ENCODE data around the gene CDHR2.

CDHR2 gene

DNA sequence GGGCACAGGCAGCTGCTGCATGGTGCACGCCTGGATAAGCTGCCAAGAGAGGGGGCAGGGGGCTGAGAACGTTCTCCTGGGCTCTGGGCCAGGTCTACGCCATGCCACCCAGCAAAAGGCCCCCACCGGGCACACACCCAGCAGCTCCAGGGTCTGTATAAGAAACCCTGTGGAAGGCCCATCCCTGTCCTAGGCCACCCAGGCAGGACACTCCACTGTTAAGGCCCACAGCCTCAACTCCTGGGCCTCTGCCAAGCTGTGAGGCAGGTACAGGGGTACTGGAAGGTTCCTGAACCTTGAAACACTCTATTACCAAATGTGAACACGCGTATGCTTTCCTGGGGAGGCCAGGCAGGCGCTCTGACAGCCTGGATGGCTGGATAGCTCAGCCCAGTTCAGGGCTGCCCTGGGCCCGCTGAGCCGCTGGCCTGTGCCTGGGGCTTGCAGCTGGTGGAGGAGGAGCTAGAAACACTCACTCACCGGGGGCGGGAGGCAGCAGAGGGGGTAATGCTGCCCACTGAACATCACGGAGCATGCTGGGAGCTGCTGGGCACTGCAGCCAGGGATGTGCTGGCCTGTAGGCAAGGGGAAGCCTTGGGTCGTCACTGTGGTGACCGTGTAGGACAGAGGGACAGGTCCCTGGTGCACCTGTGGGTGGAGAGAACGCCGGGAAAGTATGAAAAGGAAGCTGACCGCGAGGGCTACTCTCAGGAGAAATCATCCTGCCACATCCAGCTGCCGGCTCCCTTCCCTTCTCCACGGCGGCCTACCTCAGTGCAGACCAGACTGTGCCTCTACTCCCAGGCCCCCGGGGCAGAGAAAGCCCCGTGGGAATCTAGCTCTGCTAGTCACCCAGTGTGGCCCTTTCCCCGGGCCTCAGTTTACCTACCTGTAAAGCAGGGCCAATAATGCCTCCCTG is 17.9 kb upstream of the CDHR2 start (continued):
- TF ChIP-seq, protein P1, sequence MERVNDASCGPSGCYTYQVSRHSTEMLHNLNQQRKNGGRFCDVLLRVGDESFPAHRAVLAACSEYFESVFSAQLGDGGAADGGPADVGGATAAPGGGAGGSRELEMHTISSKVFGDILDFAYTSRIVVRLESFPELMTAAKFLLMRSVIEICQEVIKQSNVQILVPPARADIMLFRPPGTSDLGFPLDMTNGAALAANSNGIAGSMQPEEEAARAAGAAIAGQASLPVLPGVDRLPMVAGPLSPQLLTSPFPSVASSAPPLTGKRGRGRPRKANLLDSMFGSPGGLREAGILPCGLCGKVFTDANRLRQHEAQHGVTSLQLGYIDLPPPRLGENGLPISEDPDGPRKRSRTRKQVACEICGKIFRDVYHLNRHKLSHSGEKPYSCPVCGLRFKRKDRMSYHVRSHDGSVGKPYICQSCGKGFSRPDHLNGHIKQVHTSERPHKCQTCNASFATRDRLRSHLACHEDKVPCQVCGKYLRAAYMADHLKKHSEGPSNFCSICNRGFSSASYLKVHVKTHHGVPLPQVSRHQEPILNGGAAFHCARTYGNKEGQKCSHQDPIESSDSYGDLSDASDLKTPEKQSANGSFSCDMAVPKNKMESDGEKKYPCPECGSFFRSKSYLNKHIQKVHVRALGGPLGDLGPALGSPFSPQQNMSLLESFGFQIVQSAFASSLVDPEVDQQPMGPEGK (tag by site-specific recombination; IDR thresholded peaks at IDR 0.05) = peak; percentile 49; the same call in 1 of the 2 replicates
- TF ChIP-seq, protein P2, sequence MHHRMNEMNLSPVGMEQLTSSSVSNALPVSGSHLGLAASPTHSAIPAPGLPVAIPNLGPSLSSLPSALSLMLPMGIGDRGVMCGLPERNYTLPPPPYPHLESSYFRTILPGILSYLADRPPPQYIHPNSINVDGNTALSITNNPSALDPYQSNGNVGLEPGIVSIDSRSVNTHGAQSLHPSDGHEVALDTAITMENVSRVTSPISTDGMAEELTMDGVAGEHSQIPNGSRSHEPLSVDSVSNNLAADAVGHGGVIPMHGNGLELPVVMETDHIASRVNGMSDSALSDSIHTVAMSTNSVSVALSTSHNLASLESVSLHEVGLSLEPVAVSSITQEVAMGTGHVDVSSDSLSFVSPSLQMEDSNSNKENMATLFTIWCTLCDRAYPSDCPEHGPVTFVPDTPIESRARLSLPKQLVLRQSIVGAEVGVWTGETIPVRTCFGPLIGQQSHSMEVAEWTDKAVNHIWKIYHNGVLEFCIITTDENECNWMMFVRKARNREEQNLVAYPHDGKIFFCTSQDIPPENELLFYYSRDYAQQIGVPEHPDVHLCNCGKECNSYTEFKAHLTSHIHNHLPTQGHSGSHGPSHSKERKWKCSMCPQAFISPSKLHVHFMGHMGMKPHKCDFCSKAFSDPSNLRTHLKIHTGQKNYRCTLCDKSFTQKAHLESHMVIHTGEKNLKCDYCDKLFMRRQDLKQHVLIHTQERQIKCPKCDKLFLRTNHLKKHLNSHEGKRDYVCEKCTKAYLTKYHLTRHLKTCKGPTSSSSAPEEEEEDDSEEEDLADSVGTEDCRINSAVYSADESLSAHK (tag by site-specific recombination; IDR thresholded peaks at IDR 0.05) = peak; percentile 89
- TF ChIP-seq WT1 (tag by site-specific recombination; IDR thresholded peaks at IDR 0.05) = no peak
- TF ChIP-seq, protein P3, sequence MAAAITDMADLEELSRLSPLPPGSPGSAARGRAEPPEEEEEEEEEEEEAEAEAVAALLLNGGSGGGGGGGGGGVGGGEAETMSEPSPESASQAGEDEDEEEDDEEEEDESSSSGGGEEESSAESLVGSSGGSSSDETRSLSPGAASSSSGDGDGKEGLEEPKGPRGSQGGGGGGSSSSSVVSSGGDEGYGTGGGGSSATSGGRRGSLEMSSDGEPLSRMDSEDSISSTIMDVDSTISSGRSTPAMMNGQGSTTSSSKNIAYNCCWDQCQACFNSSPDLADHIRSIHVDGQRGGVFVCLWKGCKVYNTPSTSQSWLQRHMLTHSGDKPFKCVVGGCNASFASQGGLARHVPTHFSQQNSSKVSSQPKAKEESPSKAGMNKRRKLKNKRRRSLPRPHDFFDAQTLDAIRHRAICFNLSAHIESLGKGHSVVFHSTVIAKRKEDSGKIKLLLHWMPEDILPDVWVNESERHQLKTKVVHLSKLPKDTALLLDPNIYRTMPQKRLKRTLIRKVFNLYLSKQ (tag by site-specific recombination; IDR thresholded peaks at IDR 0.05; ENCODE audit: borderline replicate concordance) = no peak
- 0 out of 2 replicates have a peak, but pooled peaks have one; percentile 18 for TF ChIP-seq ZBTB17 (tag by site-specific recombination; IDR thresholded peaks at IDR 0.05)
- peak; percentile 48; the same call in 1 of the 2 replicates for TF ChIP-seq GLIS2 (tag by site-specific recombination; IDR thresholded peaks at IDR 0.05)

DNA sequence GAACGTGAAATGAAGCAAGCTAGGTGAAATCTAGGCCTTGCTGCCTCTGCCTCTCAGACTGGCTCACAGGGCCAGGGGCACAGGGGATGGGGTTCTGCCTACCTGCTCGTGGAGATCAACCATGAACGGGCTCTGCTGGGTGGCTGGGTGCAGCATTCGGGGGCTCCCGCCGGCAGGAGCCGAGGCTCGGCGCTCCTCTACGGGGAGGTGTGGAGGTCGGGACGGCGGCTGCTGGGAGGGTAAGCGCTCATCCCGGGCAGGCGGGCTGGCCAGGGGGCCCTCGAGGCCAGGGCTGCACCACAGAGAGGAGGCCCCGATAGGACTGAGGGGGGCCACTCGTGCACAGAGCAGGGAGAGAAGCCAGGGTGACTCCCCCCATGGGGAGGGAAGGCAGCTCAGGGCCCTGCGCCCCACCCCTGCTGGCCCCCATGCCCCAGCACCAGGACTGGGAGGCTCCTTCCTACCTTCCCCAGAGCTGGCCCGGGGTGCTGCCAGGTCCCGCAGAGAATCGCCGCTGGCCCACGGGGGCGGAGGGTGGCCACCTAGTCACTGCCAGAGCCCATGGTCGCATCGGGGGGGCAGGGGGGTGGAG is 17.1 kb upstream of the CDHR2 start:
- H3K9me3 ChIP-seq (ENCODE audit: control insufficient read depth, insufficient read depth, low read depth, low read length) = no peaks in the 10 kb centered on the region
- ChIA-PET POLR2A (no interaction called here), CTCF (interaction anchor here (1.1 kb wide), 1 partner anchor 38 kb away, joined by 3 read pairs; no protein-coding TSS in a partner anchor)
- H3K4me1 ChIP-seq (ENCODE audit: control insufficient read depth, insufficient read depth, low read length) = 0 out of 2 replicates have a peak, but pooled peaks cover 6% of the 10 kb centered on the region
- no peak overlapping the region for H3K27ac ChIP-seq (ENCODE audit: extremely low read depth, low read depth, low read length)
- H3K4me3 ChIP-seq (ENCODE audit: low read depth, low read length) = no peak overlapping the region
- H3K36me3 ChIP-seq (ENCODE audit: control insufficient read depth in 2 of 2, insufficient read depth in 1 of 2, low read length in 2 of 2) = peaks cover 0 to 52% of the 10 kb centered on the region in 2 experiments; a peak in 1 of 3 replicates
- TF ChIP-seq, protein P4, sequence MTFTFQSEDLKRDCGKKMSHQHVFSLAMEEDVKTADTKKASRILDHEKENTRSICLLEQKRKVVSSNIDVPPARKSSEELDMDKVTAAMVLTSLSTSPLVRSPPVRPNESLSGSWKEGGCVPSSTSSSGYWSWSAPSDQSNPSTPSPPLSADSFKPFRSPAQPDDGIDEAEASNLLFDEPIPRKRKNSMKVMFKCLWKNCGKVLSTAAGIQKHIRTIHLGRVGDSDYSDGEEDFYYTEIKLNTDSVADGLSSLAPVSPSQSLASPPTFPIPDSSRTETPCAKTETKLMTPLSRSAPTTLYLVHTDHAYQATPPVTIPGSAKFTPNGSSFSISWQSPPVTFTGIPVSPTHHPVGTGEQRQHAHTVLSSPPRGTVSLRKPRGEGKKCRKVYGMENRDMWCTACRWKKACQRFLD (tag by site-specific recombination; IDR thresholded peaks at IDR 0.05) = no peak
- TF ChIP-seq ZNF114 (tag by site-specific recombination; IDR thresholded peaks at IDR 0.05) (no peak), ZNF791 (tag by site-specific recombination; IDR thresholded peaks at IDR 0.05) (no peak), ZNF473 (tag by site-specific recombination; IDR thresholded peaks at IDR 0.05) (no peak), ZNF626 (tag by site-specific recombination; IDR thresholded peaks at IDR 0.05) (no peak), ZNF792 (tag by site-specific recombination; IDR thresholded peaks at IDR 0.05) (no peak), ZNF132 (tag by site-specific recombination; IDR thresholded peaks at IDR 0.05; ENCODE audit: borderline replicate concordance) (no peak), ZFP41 (tag by site-specific recombination; IDR thresholded peaks at IDR 0.05; ENCODE audit: borderline replicate concordance) (no peak), KLF7 (tag by site-specific recombination; IDR thresholded peaks at IDR 0.05; ENCODE audit: borderline replicate concordance) (no peak), ZNF266 (tag by site-specific recombination; IDR thresholded peaks at IDR 0.05; ENCODE audit: low read depth) (no peak), ZNF747 (tag by site-specific recombination; IDR thresholded peaks at IDR 0.05) (no peak), ZNF544 (tag by site-specific recombination; IDR thresholded peaks at IDR 0.05) (no peak), ZNF670 (tag by site-specific recombination; IDR thresholded peaks at IDR 0.05; ENCODE audit: low read depth) (no peak), SCRT2 (tag by site-specific recombination; IDR thresholded peaks at IDR 0.05) (no peak), SCRT1 (tag by site-specific recombination; IDR thresholded peaks at IDR 0.05; ENCODE audit: borderline replicate concordance) (no peak)
- TF ChIP-seq, protein P5, sequence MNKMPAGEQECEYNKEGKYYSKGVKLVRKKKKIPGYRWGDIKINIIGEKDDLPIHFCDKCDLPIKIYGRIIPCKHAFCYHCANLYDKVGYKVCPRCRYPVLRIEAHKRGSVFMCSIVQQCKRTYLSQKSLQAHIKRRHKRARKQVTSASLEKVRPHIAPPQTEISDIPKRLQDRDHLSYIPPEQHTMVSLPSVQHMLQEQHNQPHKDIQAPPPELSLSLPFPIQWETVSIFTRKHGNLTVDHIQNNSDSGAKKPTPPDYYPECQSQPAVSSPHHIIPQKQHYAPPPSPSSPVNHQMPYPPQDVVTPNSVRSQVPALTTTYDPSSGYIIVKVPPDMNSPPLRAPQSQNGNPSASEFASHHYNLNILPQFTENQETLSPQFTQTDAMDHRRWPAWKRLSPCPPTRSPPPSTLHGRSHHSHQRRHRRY (tag by site-specific recombination; IDR thresholded peaks at IDR 0.05) = no peak
- TF ChIP-seq, protein P6, sequence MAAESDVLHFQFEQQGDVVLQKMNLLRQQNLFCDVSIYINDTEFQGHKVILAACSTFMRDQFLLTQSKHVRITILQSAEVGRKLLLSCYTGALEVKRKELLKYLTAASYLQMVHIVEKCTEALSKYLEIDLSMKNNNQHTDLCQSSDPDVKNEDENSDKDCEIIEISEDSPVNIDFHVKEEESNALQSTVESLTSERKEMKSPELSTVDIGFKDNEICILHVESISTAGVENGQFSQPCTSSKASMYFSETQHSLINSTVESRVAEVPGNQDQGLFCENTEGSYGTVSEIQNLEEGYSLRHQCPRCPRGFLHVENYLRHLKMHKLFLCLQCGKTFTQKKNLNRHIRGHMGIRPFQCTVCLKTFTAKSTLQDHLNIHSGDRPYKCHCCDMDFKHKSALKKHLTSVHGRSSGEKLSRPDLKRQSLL (tag by site-specific recombination; IDR thresholded peaks at IDR 0.05) = no peak
